NCI-H1417 (cell line): ENCODE measurements around the gene MINDY1.

Experiments
- DNase-seq, 3 experiments: peaks; one replicate each; lab custom pipeline; 2025; lab: John Stamatoyannopoulos, UW

Gene MINDY1, protein sequence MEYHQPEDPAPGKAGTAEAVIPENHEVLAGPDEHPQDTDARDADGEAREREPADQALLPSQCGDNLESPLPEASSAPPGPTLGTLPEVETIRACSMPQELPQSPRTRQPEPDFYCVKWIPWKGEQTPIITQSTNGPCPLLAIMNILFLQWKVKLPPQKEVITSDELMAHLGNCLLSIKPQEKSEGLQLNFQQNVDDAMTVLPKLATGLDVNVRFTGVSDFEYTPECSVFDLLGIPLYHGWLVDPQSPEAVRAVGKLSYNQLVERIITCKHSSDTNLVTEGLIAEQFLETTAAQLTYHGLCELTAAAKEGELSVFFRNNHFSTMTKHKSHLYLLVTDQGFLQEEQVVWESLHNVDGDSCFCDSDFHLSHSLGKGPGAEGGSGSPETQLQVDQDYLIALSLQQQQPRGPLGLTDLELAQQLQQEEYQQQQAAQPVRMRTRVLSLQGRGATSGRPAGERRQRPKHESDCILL

DNA sequence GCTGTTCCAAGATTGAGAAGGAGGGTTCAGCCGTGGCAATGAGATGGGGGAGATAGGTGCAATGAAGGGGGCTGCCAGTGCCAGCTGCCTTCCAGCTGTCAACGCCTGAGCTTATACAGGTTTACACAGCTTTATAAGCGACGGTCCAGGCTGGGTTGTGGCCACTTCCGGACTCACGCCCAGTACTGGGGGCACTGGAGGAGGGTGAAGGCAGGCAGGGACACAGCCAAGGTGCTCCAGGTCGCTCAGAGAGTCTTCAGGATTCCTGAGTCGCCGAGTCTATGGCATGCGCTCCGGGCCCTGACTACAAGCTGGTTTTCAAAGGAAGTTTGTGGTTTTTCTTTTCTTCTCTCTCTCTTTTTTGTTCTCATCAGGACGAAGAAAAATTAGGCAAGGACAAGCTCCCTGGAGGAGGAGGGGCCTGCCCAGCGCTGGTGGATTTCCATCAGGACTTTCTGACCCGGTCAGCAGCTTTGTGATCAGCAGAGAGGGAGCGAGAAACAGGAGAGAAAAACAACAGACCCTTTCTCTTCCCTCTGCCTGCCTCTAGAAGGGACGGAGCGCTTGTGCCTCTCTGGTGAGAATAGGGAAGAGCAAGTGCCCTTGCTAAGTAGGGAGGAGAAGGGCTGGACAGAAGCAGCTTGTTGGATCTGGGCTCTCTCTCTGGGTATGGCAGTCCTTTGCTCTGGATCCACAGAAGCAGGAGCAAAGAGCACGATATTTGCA, at the start of gene MINDY1:
MINDY1 (minus strand) TSS at position 576 of the 726 bp plus-strand sequence. CDS start 4,285 bp downstream, outside the sequence.
- DNase-seq, result peak; percentile 66 to 88 (median 88)

DNA sequence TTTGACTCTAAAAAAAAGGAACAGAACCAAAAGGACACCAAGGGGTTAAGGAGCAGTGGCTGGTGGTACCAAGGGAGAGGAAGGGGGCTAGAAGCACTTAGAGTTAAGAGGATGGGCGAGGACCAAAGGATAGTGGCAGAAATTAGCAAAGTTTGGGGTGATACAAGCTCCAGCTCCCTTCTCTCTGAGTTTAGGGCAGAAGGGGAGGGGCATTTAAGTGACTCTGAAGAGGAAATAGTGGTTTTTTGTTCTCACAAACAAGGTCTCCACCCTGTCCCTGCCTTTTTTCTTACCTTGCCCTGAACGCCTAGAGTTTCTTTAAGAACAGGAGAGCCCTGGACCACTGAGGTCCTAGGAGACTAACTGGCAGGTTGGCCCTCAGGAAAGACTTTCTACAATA, 49.4 kb upstream of the MINDY1 start:
- DNase-seq, result no peak

DNA sequence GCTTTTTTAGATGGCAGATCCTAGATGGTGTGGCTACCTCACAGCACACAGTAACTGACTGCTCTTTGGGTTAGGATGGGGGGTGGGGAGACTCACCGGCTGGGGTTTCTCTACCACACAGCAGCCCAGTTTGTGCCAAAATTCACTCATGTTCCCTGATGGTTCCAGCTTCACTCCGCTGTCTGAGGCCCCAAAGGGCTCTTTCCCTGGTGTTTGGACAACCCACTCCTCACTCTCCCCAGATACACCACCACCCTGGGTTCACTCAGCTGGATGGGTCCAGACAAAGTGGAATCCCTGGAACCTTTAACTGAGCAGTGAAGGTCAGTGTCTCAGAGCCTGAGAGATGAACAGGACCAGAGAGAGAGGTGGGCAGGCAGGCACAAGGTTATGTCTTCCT, 48.9 kb upstream of the MINDY1 start:
- no peak for DNase-seq

DNA sequence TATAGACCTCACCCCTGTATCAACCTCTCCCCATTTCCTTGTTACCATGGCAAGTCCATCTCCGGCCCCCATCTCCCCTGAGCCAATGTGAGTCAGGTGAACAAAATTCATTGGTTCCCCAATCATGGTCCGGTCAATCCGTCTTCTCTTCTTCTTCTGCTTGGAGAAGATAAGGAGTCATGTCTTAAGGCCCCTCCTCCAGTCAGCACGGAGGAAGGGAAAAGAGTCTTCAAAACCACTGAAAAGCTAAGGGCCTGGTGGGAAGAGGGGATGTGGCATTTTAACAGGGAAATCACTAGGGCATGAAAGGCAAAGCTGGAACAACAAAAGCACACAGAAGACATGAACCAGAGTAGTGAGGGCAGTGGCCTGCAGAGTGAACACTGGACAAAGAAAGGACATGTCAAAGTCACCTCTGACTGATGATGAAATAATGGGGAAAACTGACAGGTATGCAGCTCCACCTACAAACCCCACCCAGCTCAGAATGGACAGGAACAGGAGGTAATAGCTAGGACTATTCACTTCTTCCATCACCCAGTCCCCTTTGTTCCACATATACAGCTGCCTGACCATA, 48.4 kb upstream of the MINDY1 start:
- no peak for DNase-seq

DNA sequence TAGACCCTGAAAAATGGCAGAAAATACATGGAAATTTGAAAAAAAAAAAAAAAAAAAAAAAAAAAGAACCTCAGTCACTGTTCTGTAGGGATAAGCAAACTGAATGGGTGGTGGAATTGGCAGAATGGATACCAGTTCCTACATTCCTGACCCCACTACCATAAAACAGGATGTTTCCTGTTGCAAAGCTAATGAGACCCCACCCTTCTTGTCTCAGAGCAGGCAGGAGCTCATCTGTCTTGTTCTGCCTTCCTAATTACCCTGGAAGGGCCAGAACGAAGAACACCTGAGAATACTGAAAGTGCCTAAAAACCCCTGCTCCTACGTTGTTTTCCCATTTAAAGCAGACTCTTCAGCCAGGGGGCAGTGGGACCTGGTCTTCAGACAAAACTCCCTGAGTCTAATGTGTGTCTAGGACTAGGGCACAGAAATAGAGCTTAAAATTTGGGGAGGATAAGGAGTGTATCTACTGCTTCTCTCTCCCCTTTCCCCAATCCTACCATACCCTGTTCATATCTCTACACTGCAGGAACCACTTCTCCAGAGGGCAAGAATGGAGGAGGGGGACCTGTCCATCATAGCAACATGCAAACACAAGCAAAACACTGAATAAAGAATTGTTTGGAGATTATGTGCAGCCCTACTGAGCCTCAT, 44.8 kb upstream of the MINDY1 start:
- no peak for DNase-seq

DNA sequence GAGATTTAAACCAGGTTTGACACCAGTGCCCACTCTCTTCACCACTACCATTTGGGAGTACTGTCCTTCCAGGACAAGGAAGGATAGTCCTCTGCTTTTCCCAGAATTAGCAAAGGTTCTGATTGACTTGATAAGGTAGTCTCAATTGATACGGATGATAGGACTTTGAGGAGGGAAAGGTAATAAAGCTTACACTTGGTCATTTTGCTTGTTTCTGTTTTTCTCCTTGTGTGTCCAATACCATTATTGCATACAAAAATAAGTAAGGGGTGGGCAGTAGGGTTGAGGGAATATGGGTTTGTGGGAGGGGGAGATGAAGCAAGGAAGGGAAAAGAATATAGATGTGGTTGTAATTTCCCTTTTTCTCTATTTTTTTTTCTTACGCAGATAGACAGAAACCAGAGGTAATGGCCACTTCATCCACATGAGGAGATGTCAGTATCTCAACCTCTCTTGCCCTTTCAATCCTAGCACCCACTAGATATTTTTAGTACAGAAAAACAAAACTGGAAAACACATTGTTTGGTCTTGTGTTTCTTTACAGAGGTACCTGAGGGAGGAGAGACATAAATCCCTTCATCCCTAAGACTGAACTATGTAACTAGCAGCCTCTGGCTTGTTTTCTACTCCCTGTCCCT, 43.5 kb upstream of the MINDY1 start:
- no peak for DNase-seq

DNA sequence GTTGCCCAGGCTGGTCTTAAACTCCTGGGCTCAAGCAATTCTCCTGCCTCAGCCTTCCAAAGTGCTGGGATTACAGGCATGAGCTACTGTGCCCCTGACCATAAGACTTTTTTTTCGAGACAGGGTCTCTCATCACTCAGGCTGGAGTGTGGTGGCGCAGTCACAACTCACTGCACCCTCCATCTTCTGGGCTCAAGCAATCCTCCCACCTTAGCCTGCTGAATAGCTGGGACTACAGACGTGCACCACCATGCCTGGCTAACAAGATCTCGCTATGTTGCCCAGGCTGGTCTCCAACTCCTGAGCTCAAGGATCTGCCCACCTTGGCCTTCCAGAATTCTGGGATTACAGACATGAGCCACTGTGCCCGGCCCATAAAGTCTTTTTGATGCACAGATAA, 42.8 kb upstream of the MINDY1 start:
- DNase-seq, result no peak

DNA sequence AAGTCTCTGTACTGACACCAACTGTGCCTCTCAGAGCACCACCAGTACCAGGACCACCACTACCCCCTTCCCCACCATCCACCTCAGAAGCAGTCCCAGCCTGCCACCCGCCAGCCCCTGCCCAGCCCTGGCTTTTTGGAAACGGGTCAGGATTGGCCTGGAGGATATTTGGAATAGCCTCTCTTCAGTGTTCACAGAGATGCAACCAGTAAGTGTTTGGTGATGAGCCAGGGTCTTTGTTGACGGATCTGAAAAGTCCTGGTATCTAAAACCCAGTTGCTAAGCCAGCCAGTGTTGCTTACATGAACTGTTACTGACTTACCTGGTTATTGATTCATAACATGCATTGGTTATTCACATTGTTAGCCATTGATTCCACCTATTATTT, 41.9 kb upstream of the MINDY1 start:
- DNase-seq, result no peak

DNA sequence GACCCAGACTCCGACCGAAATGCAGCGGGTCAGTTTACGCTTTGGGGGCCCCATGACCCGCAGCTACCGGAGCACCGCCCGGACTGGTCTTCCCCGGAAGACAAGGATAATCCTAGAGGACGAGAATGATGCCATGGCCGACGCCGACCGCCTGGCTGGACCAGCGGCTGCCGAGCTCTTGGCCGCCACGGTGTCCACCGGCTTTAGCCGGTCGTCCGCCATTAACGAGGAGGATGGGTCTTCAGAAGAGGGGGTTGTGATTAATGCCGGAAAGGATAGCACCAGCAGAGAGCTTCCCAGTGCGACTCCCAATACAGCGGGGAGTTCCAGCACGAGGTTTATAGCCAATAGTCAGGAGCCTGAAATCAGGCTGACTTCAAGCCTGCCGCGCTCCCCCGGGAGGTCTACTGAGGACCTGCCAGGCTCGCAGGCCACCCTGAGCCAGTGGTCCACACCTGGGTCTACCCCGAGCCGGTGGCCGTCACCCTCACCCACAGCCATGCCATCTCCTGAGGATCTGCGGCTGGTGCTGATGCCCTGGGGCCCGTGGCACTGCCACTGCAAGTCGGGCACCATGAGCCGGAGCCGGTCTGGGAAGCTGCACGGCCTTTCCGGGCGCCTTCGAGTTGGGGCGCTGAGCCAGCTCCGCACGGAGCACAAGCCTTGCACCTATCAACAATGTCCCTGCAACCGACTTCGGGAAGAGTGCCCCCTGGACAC, 41.4 kb upstream of the MINDY1 start:
- peak; percentile 74 to 83 (median 79) for DNase-seq

DNA sequence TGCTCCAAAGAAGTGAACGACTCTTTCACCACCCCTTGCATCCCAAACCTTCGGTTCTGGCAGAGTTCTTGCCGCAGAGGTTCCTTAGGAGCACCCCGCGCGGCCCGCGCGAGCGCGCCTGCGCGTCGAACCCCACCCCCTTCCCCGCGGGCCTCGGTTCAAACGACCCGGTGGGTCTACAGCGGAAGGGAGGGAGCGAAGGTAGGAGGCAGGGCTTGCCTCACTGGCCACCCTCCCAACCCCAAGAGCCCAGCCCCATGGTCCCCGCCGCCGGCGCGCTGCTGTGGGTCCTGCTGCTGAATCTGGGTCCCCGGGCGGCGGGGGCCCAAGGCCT, 40.9 kb upstream of the MINDY1 start, which contains the start of gene C1orf56:
C1orf56 (plus strand) TSS at position 161 of the 334 bp plus-strand sequence; CDS start at position 258, 97 bp downstream.
- DNase-seq, result peak; percentile 83 to 87 (median 85)

DNA sequence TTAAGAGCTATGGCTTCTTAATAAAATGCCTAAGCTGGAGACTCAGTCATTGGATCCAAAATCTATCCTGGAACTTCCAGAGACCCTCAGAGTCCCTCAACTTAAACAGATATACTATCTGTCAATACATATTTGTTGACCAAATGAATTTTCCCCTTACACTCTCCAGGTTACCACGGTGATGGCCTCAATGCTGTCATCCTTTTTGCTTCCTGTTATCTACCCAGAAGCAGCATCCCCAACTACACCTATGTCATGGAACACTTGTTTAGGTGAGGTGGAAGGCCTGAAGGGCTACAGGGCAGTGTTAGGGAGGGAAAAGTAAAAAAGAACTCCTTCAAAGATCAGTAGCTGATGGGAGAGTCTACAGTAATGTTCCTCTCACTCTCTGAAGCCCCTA, 36.5 kb upstream of the MINDY1 start:
- DNase-seq, result no peak

DNA sequence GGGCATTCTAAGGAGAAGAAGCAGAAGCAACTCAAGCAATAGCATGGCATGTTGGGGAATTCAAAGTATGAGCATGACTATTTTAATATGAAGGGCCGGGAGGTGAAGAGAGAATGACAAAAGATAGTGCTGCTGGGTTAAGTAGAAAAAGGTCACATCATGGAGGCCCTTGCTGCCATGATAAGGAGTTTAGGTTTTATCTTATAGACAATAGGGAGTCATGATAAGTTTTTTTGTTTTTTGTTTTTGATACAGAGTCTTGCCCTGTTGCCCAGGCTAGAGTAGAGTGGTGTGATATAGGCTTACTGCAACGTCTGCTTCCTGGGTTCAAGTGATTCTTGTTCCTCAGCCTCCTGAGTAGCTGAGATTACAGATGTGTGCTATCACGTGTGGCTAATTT, 32.8 kb upstream of the MINDY1 start:
- DNase-seq, result no peak

DNA sequence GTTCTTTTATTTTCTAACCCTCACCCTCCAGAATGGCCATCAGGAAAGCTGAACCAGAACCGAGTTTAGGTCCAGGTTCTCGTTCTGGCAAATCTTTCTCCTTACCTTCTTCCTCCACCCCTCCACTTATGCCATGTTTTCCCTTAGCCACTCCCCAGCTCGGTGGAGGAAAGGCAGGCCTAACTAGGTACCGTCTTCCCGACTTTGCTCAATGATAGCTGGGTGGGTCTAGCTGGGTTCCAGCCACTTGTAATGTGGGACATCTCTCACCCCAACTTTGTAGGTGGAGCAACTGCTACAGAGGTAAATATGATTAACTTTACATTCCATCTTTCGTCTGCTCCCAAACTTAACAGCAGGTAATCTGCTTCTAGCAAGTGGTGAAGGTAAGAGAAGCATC, 30.3 kb upstream of the MINDY1 start:
- DNase-seq, result no peak

DNA sequence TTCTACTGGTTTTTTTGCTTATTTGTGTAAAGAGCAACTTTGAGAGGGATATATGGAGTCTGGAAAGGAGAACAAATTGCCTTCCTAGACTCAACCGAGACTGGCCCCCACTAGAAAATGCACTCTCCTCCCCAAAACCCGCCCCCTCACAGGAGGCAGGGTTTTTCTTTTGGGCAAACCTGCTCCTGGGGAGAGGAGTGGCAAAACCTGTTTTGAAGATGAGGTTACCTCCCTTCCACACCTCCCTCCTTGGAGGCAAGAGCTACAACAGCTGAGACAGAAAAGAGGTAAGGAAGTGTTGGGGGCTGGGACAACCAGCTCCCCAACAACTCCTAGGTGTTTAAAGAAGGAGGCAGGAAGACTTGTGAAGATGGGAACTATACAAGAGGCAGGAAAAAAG, 29.7 kb upstream of the MINDY1 start, which contains the start of gene BNIPL:
BNIPL (plus strand) TSS at position 231 of the 400 bp plus-strand sequence; CDS start at position 371, 140 bp downstream.
- DNase-seq, result no peak

DNA sequence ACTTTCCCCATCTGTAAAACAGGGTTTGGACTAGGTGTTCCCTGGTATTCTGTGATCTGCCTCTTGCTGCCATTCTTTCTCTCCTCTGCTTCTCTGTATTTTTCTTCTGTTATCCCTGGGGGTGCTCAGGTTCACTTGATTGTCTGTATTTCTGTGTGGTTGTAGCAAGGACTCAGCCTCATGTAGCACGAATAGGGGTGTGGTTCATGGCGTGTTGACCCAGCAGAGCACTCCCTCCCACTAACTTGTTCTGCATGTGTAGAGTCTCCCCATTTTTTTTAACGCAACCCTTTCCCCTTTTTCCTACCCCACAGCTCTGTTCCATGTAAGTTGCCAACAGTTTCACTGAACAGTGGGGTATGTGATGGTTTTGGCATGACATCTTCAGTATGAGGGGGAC, 28.5 kb upstream of the MINDY1 start:
- no peak for DNase-seq

DNA sequence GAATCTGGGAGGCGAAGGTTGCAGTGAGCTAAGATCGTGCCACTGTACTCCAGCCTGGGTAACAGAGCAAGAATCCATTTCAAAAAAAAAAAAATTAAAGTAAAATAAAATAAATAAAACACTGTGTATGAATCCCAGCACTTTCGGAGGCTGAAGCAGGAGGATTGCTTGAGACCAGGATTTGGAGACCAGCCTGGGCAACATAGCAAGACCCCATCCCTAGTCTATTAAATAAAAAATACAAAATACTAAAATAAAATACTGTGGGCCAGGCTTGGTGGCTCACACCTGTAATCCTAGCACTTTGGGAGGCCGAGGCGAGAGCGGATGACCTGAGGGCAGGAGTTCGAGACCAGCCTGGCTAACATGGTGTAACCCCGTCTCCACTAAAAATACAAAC, 25.5 kb upstream of the MINDY1 start:
- DNase-seq, result no peak

DNA sequence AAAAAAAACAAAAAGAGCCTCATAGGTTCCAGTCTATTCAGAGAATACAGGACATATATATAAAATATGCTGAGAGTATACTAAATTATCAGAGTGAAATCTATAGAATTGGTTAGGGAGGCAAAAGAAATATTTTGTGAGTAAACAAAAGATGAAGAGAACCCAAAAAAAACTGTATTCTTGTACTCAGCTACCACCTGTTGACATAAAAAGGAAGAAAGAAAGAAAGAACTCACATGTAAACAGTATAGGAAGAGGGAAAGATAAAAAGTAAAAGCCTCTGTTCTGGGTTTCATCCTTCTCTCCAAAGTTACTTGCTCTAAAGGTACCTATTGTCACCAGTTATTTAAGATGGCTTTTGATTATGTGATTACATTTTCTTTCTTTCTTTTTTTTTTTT, 19.8 kb upstream of the MINDY1 start:
- DNase-seq, result no peak

DNA sequence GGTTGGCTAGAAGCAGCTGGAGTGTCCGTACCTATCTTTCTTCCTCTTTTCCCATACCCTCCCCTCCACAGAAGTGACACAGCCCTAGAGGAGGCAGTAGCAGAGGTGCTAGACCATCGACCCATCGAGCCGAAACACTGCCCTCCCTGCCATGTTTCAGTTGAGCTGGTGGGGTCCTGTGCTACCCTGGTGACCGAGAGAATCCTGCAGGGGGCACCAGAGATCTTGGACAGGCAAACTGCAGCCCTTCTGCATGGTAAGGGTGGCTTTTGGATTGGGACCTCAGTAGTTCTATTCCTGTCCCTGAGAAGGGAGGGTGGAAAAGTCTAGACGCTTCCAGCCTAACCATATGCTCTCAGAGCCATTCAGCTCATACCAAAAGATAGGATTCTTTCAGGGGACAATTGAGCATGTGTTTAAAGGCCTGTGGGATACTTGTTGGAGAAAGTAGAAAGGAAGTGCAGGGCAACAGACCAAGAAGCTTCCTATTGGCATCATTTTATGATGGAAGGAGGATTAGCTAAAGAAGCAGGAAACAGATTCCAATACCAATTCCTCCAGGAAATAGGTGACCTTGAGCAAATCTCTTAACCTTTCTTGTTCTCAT, 17.9 kb upstream of the MINDY1 start:
- peak; percentile 38 to 81 (median 73) for DNase-seq

DNA sequence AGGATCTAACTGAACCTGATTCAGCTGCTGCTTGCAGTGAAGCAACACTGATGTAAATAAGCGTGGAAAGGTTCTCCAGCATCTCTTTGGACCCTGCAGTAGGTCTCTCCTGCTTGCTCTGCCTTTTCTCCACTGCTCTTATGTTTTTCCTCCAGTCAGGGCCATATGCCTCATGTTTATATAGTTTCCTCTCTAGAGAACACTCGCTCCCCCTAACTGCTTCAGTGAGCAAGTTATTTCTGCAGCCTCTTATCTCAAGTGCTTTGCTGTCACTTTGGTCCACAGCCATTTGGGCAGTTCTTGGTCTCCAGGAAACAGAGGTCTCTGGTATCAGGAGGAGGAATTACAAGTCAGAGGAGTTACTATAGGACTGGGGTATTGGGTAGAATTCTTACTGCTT, 6.8 kb upstream of the MINDY1 start:
- peak in 2 of 3 experiments; percentile 36 to 92 for DNase-seq

DNA sequence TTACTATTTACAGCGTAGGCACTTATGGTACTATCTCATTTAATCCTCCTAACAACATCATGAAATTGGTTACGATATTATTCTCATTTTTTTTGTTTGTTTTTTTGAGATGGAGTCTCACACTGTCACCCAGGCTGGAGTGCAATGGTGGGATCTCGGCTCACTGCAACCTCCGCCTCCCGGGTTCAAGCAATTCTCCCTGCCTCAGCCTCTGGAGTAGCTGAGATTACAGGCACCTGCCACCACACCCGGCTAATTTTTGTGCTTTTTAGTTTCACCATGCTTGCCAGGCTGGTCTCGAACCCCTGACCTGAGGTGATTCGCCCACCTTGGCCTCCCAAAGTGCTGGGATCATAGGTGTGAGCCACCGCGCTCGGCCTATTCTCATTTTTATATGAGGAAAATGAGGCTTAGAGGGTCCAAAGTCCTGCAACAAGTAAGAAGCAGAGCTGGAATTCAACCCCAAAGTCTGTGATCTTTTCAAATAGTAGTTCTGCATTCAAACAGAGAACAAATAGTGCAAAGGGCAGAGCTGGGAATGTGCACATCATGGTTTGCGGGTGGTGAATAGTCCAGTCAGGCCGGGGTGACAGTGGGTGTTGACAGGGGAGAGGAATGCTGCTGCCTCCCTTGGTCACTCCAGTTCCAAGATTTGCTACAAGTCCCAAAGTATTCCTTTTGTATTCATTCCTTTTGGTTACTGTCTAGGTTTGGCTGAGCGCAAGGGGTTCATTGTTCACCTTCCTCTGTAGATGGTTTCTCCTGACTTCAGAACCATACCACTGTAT, 6.2 kb upstream of the MINDY1 start:
- no peak for DNase-seq
